HEK293 (cell line): ENCODE results near the gene CMTM8.

ENCODE experiments used
- CTCF ChIP-seq: fragments of 450-650 bp; formaldehyde crosslinking; IDR thresholded peaks from 2 replicates; pipeline ENCODE4 v1.5.1; 2016; ENCODE audit warnings: missing biosample characterization, missing genetic modification characterization
- PRDM1 ChIP-seq: fragments of 450-650 bp; formaldehyde crosslinking; IDR thresholded peaks from 2 replicates; pipeline ENCODE4; 2016; ENCODE audit warnings: missing biosample characterization, missing genetic modification characterization
- PRDM2 ChIP-seq: fragments of 450-650 bp; formaldehyde crosslinking; IDR thresholded peaks from 2 replicates; pipeline ENCODE4 v1.5.1; 2016; ENCODE audit warnings: missing biosample characterization, missing genetic modification characterization, borderline replicate concordance
- ZFHX2 ChIP-seq: fragments of 450-650 bp; formaldehyde crosslinking; conservative IDR thresholded peaks from 2 replicates; pipeline ENCODE4 v1.5.1; 2016; ENCODE audit warnings: missing biosample characterization, missing genetic modification characterization
- ZNF449 ChIP-seq: fragments of 450-650 bp; formaldehyde crosslinking; IDR thresholded peaks from 2 replicates; pipeline ENCODE4 v1.5.1; 2017; ENCODE audit warnings: missing biosample characterization, mild to moderate bottlenecking, missing genetic modification characterization, moderate library complexity

GRCh38 chr3:32200992-32201758 is 37.3 kb upstream of the CMTM8 start:
- no peak for TF ChIP-seq ZNF449 (tag by site-specific recombination)
- TF ChIP-seq PRDM2 (tag by site-specific recombination): no peak
- TF ChIP-seq CTCF (tag by site-specific recombination): no peak
- TF ChIP-seq PRDM1 (tag by site-specific recombination): no peak
- no peak for TF ChIP-seq ZFHX2 (tag by site-specific recombination)
